PC-9 (cell line): ENCODE data around the gene RAPGEF6. TPM values are rescaled to one million over a fixed set of nuclear protein-coding genes. Genes with fewer than 3 reads are reported as not detected.

ENCODE experiments used
- BruUV-seq: library from RNA; stranded (reverse); fragments of 400-500 nt; replicated peaks from 2 replicates; lab custom pipeline; 2021; lab: Mats Ljungman, UMichigan
- CTCF ChIA-PET: fragments of 300-600 bp; sonication (Branson Sonifier 250); formaldehyde crosslinking; loops from one replicate; lab custom pipeline; 2022; ENCODE audit warnings: antibody characterized with exemption; lab: Charles Lee
- POLR2A ChIA-PET: fragments of 300-600 bp; sonication (Branson Sonifier 250); formaldehyde crosslinking; loops from one replicate; lab custom pipeline; 2022; ENCODE audit warnings: antibody characterized with exemption; ENCODE audit not compliant: unreplicated experiment; lab: Charles Lee
- DNase-seq, 2 experiments: peaks; one replicate each; pipeline versions ENCODE4 v3.0.0 to v3.0.0-alpha.2; 2015 to 2022; ENCODE audit warnings: mixed read lengths in 1 of 2
- H2AFZ ChIP-seq: fragments of 200-600 bp; sonication (generic); 2 replicates; pipeline ENCODE4 v1.8.1; 2017; ENCODE audit warnings: antibody characterized with exemption
- H3F3A ChIP-seq: fragments of 200-600 bp; sonication (generic); 2 replicates; pipeline ENCODE4 v1.8.1; 2017; ENCODE audit warnings: antibody characterized with exemption, mild to moderate bottlenecking, low read depth; ENCODE audit not compliant: insufficient read depth
- H3K27ac ChIP-seq: fragments of 200-600 bp; sonication (generic); 2 replicates; pipeline ENCODE4 v1.6.1; 2016; ENCODE audit warnings: mixed run types
- H3K27me3 ChIP-seq: fragments of 200-600 bp; sonication (generic); 2 replicates; pipeline ENCODE4 v1.6.1; 2016; ENCODE audit warnings: low read depth, mixed run types; ENCODE audit not compliant: insufficient read depth
- H3K36me3 ChIP-seq: fragments of 200-600 bp; sonication (generic); 2 replicates; pipeline ENCODE4 v1.6.1; 2016; ENCODE audit warnings: low read depth, mixed run types
- H3K4me1 ChIP-seq: fragments of 200-600 bp; sonication (generic); replicated peaks from 2 replicates; pipeline ENCODE4 v1.6.1; 2016; ENCODE audit warnings: mixed run types; ENCODE audit not compliant: insufficient read depth
- H3K4me2 ChIP-seq: fragments of 200-600 bp; sonication (generic); 2 replicates; pipeline ENCODE4 v1.6.1; 2017; ENCODE audit warnings: mixed run types
- H3K4me3 ChIP-seq: fragments of 200-600 bp; sonication (generic); 2 replicates; pipeline ENCODE4 v1.6.1; 2016; ENCODE audit warnings: mixed run types
- H3K79me2 ChIP-seq: fragments of 200-600 bp; sonication (generic); 2 replicates; pipeline ENCODE4 v1.6.1; 2017; ENCODE audit warnings: low read depth, mixed run types
- H3K9me2 ChIP-seq: fragments of 200-600 bp; sonication (generic); 2 replicates; pipeline ENCODE4 v1.8.1; 2017; ENCODE audit warnings: mild to moderate bottlenecking; ENCODE audit not compliant: insufficient read depth
- H3K9me3 ChIP-seq: fragments of 200-600 bp; sonication (generic); 2 replicates; pipeline ENCODE4 v1.8.1; 2016; ENCODE audit warnings: low read depth; ENCODE audit not compliant: insufficient read depth
- H4K20me1 ChIP-seq: fragments of 200-600 bp; sonication (generic); 2 replicates; pipeline ENCODE4 v1.8.1; 2017; ENCODE audit not compliant: insufficient read depth
- EZH2 ChIP-seq: fragments of 200-600 bp; sonication (generic); IDR thresholded peaks from 2 replicates; pipeline ENCODE4 v1.8.0; 2017; ENCODE audit warnings: antibody characterized with exemption, low read depth
- intact Hi-C: fragments of 100-400 bp; cut with micrococcal nuclease; formaldehyde crosslinking; loops from one replicate; pipeline ENCODE4 v1.10.0; 2022; ENCODE audit not compliant: unreplicated experiment
- total RNA-seq: library from RNA; stranded (reverse); gene quantifications from 2 replicates; pipeline ENCODE4 v1.2.3, GENCODE V29; 2021
- TF ChIP-seq, protein P1 (sequence below): fragments of 200-600 bp; sonication (generic); conservative IDR thresholded peaks from 2 replicates; pipeline ENCODE4 v1.6.1; 2017; ENCODE audit warnings: mixed run types, antibody characterized with exemption, mild to moderate bottlenecking, moderate library complexity

The RAPGEF6 gene
- total RNA-seq, 1 experiment from 2014 or later: 17.1 TPM

DNA sequence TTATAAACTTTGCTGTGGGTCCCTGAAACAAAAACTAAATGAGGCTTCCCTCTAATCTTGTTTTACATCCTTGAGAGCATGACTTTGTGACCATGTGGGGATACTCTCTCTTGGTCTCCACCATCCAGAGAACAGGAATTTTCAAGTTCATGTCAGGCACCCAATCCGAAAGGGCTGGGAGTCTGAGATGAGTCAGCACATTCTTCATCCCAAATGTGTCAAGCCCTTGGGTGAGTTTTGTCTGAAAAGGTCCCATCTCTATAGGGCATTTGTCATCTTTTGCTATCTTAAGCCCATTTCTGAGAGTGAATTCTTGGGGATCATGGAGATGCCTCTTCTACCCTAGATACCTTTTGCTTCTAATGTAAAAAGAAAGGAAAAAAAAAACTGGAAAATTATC lies 26.9 kb upstream of the RAPGEF6 start:
- H3K27me3 ChIP-seq: no peaks in the 10 kb centered on the region
- no peak for TF ChIP-seq EZH2
- TF ChIP-seq, protein P1, sequence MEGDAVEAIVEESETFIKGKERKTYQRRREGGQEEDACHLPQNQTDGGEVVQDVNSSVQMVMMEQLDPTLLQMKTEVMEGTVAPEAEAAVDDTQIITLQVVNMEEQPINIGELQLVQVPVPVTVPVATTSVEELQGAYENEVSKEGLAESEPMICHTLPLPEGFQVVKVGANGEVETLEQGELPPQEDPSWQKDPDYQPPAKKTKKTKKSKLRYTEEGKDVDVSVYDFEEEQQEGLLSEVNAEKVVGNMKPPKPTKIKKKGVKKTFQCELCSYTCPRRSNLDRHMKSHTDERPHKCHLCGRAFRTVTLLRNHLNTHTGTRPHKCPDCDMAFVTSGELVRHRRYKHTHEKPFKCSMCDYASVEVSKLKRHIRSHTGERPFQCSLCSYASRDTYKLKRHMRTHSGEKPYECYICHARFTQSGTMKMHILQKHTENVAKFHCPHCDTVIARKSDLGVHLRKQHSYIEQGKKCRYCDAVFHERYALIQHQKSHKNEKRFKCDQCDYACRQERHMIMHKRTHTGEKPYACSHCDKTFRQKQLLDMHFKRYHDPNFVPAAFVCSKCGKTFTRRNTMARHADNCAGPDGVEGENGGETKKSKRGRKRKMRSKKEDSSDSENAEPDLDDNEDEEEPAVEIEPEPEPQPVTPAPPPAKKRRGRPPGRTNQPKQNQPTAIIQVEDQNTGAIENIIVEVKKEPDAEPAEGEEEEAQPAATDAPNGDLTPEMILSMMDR: no peak
- ChIA-PET CTCF (no interaction called here), POLR2A (no interaction called here)
- DNase-seq: no peak
- H3K36me3 ChIP-seq: peaks cover 4% of the 10 kb centered on the region; the same call in 1 of the 2 replicates
- H3F3A ChIP-seq: peaks cover 4% of the 10 kb centered on the region; the same call in 1 of the 2 replicates
- H3K9me2 ChIP-seq: no peaks in the 10 kb centered on the region
- no TSS peak for BruUV-seq
- H3K27ac ChIP-seq: no peak overlapping the region
- H2AFZ ChIP-seq: no peak overlapping the region
- intact Hi-C loops: no loop called here
- H3K4me3 ChIP-seq: no peak overlapping the region
- H3K4me2 ChIP-seq: no peak overlapping the region
- H3K9me3 ChIP-seq: no peaks in the 10 kb centered on the region
- H3K4me1 ChIP-seq: no peaks in the 10 kb centered on the region
- H4K20me1 ChIP-seq: no peaks in the 10 kb centered on the region
- H3K79me2 ChIP-seq: no peaks in the 10 kb centered on the region

- Histone ChIP-seq H3K4me3 (no peak overlapping the region), H3K4me2 (no peak overlapping the region), H3K9me2 (no peaks in the 10 kb centered on the region), H3K36me3 (peaks cover 4% of the 10 kb centered on the region; the same call in 1 of the 2 replicates), H3K79me2 (no peaks in the 10 kb centered on the region), H2AFZ (no peak overlapping the region), H3K9me3 (no peaks in the 10 kb centered on the region), H4K20me1 (no peaks in the 10 kb centered on the region), H3K27ac (no peak overlapping the region), H3F3A (peaks cover 4% of the 10 kb centered on the region; the same call in 1 of the 2 replicates), H3K4me1 (no peaks in the 10 kb centered on the region), H3K27me3 (no peaks in the 10 kb centered on the region)
- TF ChIP-seq, protein P1: no peak
- no peak for TF ChIP-seq EZH2
- intact Hi-C loops: no loop called here
- BruUV-seq: no TSS peak
- POLR2A ChIA-PET: no interaction called here
- DNase-seq: no peak
- CTCF ChIA-PET: no interaction called here
Measured at GRCh38 chr5:131659841-131660240, 24.8 kb upstream of the RAPGEF6 start.

- Histone ChIP-seq H3K4me1 (no peaks in the 10 kb centered on the region), H3K4me3 (no peak overlapping the region), H3K36me3 (peaks cover 4% of the 10 kb centered on the region; the same call in 1 of the 2 replicates), H3K9me2 (no peaks in the 10 kb centered on the region), H3K27me3 (no peaks in the 10 kb centered on the region), H2AFZ (no peak overlapping the region), H3K9me3 (no peaks in the 10 kb centered on the region), H3F3A (peaks cover 4% of the 10 kb centered on the region; the same call in 1 of the 2 replicates), H3K79me2 (no peaks in the 10 kb centered on the region), H3K27ac (no peak overlapping the region), H3K4me2 (no peak overlapping the region), H4K20me1 (no peaks in the 10 kb centered on the region)
- no TSS peak for BruUV-seq
- CTCF ChIA-PET: no interaction called here
- POLR2A ChIA-PET: no interaction called here
- TF ChIP-seq EZH2: no peak
- TF ChIP-seq, protein P1: no peak
- intact Hi-C loops: no loop called here
- no peak for DNase-seq
Measured at GRCh38 chr5:131659290-131659689, 24.3 kb upstream of the RAPGEF6 start.
